WTC11 (cell line): ENCODE data around the gene CFAP20DC.

ENCODE experiments used
- ESRRA ChIP-seq: sonication (generic); formaldehyde crosslinking; IDR thresholded peaks from 2 replicates; pipeline ENCODE4 v1.8.1; 2022; ENCODE audit warnings: mild to moderate bottlenecking, missing genetic modification reagents, borderline replicate concordance
- FOXK1 ChIP-seq: sonication (generic); formaldehyde crosslinking; IDR thresholded peaks from 2 replicates; pipeline ENCODE4 v1.8.0; 2022; ENCODE audit warnings: mild to moderate bottlenecking, moderate library complexity, missing genetic modification reagents
- FOXP4 ChIP-seq: sonication (generic); formaldehyde crosslinking; IDR thresholded peaks from 2 replicates; pipeline ENCODE4 v1.8.0; 2022; ENCODE audit warnings: mild to moderate bottlenecking, missing genetic modification reagents
- GRHL2 ChIP-seq: fragments of 250-450 bp; sonication (Bioruptor Pico); IDR thresholded peaks from 2 replicates; pipeline ENCODE4 v1.8.0; 2022; ENCODE audit warnings: mild to moderate bottlenecking, moderate library complexity; ENCODE audit not compliant: insufficient replicate concordance, severe bottlenecking
- PRDM15 ChIP-seq: sonication (generic); formaldehyde crosslinking; IDR thresholded peaks from 2 replicates; pipeline ENCODE4 v1.8.0; 2022; ENCODE audit warnings: missing genetic modification reagents
- RORB ChIP-seq: fragments of 250-450 bp; sonication (Bioruptor Pico); IDR thresholded peaks from 2 replicates; pipeline ENCODE4 v1.9.0; 2021; ENCODE audit warnings: mild to moderate bottlenecking
- SMAD3 ChIP-seq: sonication (generic); formaldehyde crosslinking; IDR thresholded peaks from 2 replicates; pipeline ENCODE4 v1.8.0; 2022; ENCODE audit warnings: missing genetic modification reagents, mild to moderate bottlenecking, borderline replicate concordance
- USF2 ChIP-seq: sonication (generic); formaldehyde crosslinking; IDR thresholded peaks from 2 replicates; pipeline ENCODE4 v1.8.1; 2023; ENCODE audit warnings: mild to moderate bottlenecking, missing genetic modification reagents, moderate library complexity
- ZNF512 ChIP-seq: sonication (generic); formaldehyde crosslinking; IDR thresholded peaks from 2 replicates; pipeline ENCODE4 v1.8.1; 2022; ENCODE audit warnings: missing genetic modification reagents, borderline replicate concordance
- TF ChIP-seq, protein P1 (sequence below): fragments of 200-600 bp; IDR thresholded peaks from 2 replicates; pipeline ENCODE4 v1.8.0; 2022; ENCODE audit warnings: antibody characterized with exemption
- TF ChIP-seq, protein P2 (sequence below): sonication (generic); formaldehyde crosslinking; IDR thresholded peaks from 2 replicates; pipeline ENCODE4 v1.8.1; 2022; ENCODE audit warnings: mild to moderate bottlenecking, missing genetic modification reagents, moderate library complexity, borderline replicate concordance
- TF ChIP-seq, protein P3 (sequence below): sonication (generic); formaldehyde crosslinking; IDR thresholded peaks from 2 replicates; pipeline ENCODE4 v1.8.1; 2022; ENCODE audit warnings: low read depth, missing genetic modification reagents, borderline replicate concordance

DNA sequence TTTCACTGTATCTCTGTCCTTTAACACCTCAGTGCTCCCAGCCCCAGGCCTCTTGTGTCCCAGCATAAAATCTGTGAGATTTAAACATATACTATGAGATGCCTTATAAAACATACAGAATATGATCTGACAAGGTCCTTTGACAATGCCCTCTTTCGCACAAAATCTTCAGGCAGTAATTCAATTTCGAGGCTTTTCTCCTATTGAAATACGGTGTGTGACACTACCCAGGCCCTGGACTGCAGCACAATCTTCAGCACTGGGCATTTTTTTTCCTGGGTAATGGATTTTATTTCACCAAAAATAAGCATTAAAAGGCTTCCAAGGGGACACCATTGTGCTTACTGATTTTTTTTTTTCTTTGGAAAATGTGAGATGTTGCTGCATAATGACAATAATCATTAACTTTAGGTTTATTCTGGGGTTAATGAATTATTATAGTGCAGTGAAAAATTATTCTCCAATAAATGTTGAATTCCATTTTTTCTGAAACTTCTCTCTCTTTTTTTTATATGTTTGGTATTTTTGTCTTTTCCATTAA is 342.4 kb downstream of the CFAP20DC start:
- TF ChIP-seq, protein P1, sequence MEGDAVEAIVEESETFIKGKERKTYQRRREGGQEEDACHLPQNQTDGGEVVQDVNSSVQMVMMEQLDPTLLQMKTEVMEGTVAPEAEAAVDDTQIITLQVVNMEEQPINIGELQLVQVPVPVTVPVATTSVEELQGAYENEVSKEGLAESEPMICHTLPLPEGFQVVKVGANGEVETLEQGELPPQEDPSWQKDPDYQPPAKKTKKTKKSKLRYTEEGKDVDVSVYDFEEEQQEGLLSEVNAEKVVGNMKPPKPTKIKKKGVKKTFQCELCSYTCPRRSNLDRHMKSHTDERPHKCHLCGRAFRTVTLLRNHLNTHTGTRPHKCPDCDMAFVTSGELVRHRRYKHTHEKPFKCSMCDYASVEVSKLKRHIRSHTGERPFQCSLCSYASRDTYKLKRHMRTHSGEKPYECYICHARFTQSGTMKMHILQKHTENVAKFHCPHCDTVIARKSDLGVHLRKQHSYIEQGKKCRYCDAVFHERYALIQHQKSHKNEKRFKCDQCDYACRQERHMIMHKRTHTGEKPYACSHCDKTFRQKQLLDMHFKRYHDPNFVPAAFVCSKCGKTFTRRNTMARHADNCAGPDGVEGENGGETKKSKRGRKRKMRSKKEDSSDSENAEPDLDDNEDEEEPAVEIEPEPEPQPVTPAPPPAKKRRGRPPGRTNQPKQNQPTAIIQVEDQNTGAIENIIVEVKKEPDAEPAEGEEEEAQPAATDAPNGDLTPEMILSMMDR, result no peak
- TF ChIP-seq, protein P2, sequence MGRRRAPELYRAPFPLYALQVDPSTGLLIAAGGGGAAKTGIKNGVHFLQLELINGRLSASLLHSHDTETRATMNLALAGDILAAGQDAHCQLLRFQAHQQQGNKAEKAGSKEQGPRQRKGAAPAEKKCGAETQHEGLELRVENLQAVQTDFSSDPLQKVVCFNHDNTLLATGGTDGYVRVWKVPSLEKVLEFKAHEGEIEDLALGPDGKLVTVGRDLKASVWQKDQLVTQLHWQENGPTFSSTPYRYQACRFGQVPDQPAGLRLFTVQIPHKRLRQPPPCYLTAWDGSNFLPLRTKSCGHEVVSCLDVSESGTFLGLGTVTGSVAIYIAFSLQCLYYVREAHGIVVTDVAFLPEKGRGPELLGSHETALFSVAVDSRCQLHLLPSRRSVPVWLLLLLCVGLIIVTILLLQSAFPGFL, result no peak
- TF ChIP-seq SMAD3 (CRISPR knock-in tag), result no peak
- no peak for TF ChIP-seq RORB (CRISPR knock-in tag)
- TF ChIP-seq, protein P3, sequence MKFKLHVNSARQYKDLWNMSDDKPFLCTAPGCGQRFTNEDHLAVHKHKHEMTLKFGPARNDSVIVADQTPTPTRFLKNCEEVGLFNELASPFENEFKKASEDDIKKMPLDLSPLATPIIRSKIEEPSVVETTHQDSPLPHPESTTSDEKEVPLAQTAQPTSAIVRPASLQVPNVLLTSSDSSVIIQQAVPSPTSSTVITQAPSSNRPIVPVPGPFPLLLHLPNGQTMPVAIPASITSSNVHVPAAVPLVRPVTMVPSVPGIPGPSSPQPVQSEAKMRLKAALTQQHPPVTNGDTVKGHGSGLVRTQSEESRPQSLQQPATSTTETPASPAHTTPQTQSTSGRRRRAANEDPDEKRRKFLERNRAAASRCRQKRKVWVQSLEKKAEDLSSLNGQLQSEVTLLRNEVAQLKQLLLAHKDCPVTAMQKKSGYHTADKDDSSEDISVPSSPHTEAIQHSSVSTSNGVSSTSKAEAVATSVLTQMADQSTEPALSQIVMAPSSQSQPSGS, result no peak
- no peak for TF ChIP-seq USF2
- no peak for TF ChIP-seq FOXP4 (CRISPR knock-in tag)
- TF ChIP-seq ZNF512, result no peak
- no peak for TF ChIP-seq FOXK1 (CRISPR knock-in tag)
- TF ChIP-seq ESRRA, result no peak
- no peak for TF ChIP-seq GRHL2 (CRISPR knock-in tag)
- TF ChIP-seq PRDM15, result no peak
